DMS53 treated with DMSO at 0.1 percent for 48 hours (cell line): ENCODE measurements around the gene JAKMIP3.

Experiments
- DNase-seq: peaks from one replicate; lab custom pipeline; 2025; ENCODE audit not compliant: unreplicated experiment; lab: John Stamatoyannopoulos, UW

Gene JAKMIP3

DNA sequence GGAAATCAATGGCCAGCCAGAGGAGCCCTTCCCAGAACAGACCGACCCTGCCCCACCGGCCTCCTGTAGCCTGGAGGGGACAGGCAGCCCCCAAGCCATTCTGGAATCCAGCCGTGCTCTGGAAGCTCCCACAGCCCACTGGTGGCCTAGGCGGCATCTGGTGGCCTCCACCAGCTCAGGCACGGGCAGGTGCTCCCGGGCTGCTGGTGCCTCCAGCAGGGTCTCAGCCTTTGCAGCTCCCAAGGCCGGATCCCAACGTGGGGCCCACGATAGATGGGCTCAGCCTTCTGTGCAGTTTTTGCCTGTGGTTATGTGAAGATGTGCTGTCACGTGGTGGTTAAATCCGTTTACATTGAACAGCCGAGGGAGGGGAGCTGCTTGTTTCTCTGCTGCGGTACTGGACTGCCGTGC lies 44.4 kb downstream of the JAKMIP3 start:
- no peak for DNase-seq

DNA sequence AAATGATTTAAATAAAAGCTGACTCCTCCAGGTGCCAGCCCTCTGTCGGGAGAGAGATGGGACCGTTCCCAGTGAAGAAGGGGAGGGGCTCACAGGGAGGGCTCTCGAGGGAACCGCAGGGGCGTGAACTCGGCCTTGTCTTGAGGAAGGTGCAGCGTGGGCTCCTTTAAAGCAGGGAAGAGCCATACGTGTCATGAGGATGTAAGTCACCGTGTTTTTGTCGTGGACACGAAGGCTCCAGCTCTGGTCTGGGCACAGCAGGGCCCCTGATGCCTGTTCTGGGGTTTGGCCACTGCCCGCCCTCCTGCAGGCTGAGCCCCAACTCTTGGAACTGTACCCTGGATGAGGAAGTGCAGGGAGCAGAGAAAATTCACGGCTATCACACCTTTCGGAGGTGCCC lies 45.0 kb downstream of the JAKMIP3 start:
- DNase-seq: no peak

DNA sequence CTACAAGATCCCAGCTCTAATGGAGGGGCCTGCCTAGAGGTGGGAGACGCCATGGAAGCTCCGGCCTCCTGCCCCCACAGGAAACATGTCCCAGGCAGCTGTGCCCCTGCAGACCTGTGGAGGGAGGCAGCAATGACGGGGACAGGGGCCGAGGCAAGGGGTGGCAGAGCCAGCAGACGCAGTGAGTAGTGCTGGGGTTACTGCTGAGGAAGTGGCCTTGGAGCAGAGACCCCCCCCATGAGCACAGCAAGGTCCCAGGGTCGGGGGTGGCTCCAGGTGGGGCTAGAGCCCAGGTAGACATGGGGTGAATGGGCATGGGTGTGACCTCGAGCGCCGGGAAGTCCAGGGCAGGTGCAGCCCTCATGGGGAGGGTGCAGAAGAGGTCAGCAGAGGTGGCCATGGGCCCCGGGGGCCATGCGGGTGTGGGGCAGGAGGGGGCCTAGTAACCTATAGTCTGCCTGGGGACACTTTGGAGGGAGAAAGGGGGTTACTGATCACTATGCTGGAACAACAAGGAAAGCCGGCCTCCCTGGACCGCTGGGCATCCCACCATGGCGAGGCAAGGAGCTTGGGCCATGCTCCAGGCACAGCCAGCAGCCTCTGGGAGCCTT lies 45.5 kb downstream of the JAKMIP3 start:
- DNase-seq: no peak

DNA sequence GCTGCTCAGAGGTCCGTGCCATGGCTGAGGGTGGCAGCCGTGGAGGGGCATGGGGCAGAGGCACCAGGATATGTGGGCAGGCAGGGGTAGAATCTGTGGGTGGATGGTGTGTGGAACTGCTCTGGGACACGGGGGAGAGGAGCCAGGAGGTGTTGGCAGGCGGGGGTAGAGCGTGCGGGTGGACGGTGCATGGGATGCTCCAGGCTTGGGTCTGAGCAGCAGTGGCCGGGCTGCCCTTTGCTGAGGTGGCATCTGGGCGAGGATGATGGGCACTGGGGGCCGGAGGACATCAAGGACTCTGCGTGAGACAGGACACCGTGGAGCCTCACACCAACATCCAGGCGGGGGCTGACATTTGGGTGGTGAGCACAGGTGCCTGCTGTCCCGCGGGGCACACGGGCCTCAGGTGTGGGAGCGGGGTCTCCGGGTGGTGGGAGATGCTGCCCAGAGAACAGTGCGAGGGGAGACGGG lies 46.2 kb downstream of the JAKMIP3 start:
- no peak for DNase-seq

DNA sequence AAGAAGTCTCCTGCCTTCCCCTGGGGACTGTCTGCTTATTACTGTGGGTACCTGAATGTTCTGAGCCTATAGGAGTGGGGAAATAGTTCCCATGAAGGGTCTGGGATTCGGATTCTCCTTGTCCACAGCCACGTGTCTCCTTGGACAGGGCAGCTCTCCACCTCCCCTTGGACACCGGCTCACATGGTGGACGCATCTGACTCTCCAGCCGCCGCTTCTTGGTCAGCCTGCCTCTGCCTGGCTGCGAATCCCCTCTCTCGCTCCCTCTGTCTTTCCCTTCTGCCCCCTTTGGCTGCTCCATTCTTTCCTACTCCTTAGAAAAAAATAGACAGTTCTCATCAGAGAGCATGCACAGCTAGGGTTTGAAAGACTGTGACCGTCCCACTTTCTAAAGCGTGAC lies 46.9 kb downstream of the JAKMIP3 start:
- no peak for DNase-seq

DNA sequence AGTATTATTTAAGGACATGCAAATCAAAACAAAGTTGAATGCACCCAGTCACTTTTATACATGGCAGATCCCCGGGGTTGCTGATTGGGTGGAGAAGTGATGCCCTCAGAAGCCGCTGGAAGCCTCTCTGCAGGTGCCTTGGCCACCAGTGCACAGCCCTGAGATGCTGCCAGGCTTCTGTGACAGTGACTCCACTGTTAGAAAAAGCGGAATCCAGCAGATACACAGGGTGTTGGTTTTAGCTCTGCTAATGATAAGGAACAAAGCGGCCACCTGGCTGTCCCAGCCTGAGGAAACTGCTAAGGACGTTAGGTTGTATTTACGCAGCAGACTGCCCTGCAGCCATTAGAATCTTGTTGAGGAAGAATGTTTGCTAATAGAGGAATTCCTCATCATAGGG lies 47.5 kb downstream of the JAKMIP3 start:
- DNase-seq: no peak

DNA sequence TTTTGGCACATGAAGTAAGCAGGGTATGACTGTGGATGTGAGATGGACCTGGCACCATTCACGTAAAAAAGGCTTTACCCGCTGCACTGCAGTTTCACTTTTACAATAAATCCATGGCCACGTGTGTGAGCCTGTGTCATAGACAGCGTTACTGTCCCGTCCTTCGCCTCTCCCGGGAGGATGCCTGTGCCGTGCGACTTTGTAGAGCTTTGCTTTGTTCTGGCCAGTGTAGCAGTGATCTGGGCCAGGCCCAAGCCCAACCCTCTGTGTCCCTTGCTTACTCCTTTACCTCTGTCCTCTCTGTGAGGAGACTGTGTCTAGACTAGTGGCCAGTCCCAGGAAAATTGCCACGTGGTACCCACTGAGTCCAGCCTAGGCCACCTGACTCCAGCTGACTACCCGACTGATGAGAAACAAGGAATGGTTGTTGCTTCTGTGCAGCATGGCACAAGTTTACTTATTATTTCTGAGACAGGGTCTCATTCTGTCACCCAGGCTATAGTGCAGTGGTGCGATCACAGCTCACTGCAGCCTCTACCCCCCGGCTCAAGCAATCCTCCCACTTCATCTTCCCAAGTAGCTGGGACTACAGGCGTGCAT lies 48.1 kb downstream of the JAKMIP3 start:
- no peak for DNase-seq

DNA sequence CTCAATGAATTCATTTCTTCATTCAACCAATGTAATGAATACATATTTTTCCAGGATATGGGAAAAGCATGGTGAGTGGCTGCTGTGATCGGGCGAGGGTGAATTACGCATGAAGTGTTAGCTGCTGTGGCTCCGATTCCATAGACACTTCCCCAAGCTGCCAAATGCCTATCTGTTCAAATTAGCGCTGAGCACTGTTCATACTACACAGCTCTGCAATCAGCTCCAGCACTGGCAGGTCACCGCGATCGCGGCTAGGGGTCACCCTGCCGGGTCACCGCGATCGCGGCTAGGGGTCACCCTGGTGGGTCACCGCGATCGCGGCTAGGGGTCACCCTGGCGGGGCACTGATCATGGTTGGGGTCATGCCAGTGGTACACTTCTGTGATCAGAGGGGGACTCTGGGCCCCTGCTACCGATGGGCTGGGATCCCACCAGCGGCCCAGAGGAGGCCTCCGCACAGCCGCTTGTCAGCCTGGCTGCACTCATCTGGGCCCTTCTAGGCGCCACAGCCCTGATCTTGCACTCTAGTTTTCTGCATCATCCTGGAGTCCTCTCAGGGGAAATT lies 49.3 kb downstream of the JAKMIP3 start:
- DNase-seq: no peak
